Coronary artery (tissue), 2 donors: Measurements from ENCODE around the gene HOXC9.

ENCODE experiments used
- DNase-seq: peaks from one replicate; pipeline ENCODE4 v3.0.0-alpha.2; 2017; ENCODE audit warnings: low spot score
- H3K27ac ChIP-seq, 2 donors: fragments of 200-600 bp; sonication (generic); one replicate each; pipeline ENCODE4 v1.5.1; 2016 to 2019
- H3K4me3 ChIP-seq: fragments of 200-600 bp; sonication (generic); 2 replicates; pipeline ENCODE4 v1.5.1; 2016; ENCODE audit warnings: mild to moderate bottlenecking, moderate library complexity
- TF ChIP-seq, protein P1 (sequence below): fragments of 200-600 bp; sonication (generic); IDR thresholded peaks from one replicate; pipeline ENCODE4 v1.5.1; 2019; ENCODE audit warnings: antibody characterized with exemption

The HOXC9 gene

DNA sequence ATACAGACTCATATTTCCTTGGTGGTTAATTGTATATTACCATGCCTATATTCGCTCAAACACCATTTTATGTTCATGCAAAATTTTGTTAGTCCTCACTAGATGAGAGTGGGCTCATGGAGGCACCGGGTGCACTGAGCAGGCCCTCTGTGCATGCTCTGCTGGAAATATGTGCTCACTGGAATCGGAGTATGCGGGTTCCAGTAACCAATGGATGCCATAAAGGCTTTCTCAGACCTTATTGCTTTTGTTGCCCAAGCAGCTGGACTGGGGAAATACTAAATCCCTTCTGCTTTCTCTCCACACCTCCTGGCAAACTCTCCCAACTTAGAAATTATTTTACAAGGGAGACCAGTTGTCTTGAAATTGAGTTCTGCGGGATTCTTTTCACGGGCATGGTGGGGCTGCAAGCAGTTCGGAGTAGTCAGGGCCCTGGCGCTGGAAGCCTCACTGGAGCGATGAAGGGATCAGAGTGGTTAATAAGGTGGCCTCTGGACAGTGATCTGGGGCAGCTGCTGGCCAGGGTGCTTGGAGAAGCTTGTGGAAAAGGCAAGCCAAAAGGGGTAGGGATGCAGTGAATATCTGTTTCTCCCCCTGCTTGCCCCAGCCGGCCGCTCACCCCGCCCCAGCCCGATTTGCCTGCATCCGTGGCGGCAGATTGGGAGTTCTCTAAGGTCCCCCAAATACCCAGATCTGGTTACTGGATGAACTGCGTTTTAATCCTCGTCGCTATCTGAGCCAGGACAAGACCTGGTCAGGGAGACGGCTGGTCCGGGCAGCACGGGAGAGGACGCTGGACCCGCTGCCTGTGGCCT lies 20.8 kb downstream of the HOXC9 start:
- Histone ChIP-seq H3K4me3 (no peak overlapping the region), H3K27ac (no peak overlapping the region)
- DNase-seq: no peak
- TF ChIP-seq, protein P1, sequence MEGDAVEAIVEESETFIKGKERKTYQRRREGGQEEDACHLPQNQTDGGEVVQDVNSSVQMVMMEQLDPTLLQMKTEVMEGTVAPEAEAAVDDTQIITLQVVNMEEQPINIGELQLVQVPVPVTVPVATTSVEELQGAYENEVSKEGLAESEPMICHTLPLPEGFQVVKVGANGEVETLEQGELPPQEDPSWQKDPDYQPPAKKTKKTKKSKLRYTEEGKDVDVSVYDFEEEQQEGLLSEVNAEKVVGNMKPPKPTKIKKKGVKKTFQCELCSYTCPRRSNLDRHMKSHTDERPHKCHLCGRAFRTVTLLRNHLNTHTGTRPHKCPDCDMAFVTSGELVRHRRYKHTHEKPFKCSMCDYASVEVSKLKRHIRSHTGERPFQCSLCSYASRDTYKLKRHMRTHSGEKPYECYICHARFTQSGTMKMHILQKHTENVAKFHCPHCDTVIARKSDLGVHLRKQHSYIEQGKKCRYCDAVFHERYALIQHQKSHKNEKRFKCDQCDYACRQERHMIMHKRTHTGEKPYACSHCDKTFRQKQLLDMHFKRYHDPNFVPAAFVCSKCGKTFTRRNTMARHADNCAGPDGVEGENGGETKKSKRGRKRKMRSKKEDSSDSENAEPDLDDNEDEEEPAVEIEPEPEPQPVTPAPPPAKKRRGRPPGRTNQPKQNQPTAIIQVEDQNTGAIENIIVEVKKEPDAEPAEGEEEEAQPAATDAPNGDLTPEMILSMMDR: no peak

DNA sequence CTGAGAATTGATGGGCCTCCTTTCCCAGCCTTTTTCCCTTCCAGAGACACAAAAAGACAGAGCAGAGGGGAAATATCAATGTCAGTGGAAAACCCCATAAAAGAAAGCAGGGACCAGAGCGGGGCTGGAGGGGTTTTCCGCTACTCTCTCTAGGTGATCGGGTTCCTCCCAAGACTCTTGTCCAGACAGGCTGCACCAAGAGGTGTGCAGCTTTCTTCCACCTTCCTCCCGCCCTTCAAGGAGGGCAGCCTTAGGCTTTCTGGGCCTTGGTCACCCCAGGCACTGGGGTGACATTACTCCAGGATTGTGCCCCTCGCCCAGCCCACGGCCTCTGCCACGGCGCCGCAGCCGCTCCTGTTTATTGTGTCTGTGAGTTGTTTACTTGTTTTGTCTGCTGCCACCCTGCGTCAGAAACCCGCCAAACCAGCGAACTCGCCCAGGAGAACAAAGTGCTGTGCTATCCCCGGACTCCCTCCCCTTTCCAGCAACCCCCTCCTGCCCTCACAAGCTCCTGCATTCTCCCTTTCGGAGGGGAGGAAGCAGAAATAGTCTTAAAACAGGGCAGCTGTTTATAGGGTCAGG lies 21.6 kb downstream of the HOXC9 start:
- Histone ChIP-seq H3K4me3 (no peak overlapping the region), H3K27ac (no peak overlapping the region)
- TF ChIP-seq, protein P1: no peak
- DNase-seq: no peak

GRCh38 chr12:54022960-54023884 lies 23.3 kb downstream of the HOXC9 start:
- no peak overlapping the region for H3K4me3 ChIP-seq
- TF ChIP-seq, protein P1: no peak
- DNase-seq: no peak
- no peak overlapping the region for H3K27ac ChIP-seq

- no peak overlapping the region for H3K4me3 ChIP-seq
- no peak for DNase-seq
- H3K27ac ChIP-seq: no peak overlapping the region
- TF ChIP-seq, protein P1: no peak
Observed at GRCh38 chr12:54024127-54024526, 24.2 kb downstream of the HOXC9 start.

GRCh38 chr12:54024581-54025305 lies 24.8 kb downstream of the HOXC9 start:
- Histone ChIP-seq H3K4me3 (no peak overlapping the region), H3K27ac (no peak overlapping the region)
- DNase-seq: no peak
- TF ChIP-seq, protein P1: no peak

DNA sequence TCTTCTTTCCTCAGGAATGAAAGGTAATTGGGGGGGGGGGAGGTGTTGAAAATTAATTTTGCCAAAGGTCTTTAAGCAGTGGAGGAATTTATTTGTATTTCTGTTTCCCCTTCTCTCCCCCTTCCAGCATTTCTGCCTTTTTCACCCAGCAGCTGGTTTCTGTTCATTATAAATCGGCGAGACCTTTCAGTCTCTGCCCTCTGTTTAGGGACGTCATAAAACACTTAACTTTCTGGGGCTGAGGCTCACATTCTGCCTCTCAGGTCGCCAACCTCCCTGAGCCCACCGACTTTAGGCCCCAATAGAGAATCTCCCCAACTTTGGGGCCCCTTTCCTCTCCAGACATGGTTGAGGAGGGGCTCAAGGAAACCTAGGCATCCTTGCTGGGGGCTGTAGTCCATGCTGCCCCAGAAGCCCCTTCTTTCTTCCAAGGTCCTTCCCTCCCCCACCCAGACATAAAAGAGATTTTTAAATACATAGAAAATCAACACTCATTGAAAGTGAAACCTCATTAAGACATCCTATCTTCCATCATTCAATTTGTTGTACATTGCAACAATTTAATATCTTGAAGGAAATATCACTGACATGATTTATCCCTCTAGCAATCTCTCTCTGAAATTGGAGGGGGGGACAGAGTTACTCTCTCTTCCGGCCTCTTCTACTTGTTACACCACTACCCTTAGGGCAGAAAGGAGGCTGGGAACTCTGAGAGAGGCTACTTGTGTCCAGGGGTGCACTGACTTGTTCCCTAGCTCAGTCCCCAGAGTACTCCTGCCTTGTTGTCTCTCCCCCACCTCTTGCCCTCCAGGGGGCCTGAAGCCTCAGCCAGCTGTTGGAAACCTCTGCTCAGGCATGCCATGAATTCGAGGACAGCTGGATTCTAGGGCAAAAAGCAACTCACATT lies 25.8 kb downstream of the HOXC9 start:
- no peak overlapping the region for H3K27ac ChIP-seq
- TF ChIP-seq, protein P1: no peak
- no peak for DNase-seq
- H3K4me3 ChIP-seq: no peak overlapping the region
